GM12873 (cell line): Measurements from ENCODE around the gene FGD5.

Experiments
- CTCF ChIP-seq: IDR thresholded peaks from 2 replicates; pipeline ENCODE4 v1.5.1; 2012; ENCODE audit warnings: low read depth, mild to moderate bottlenecking, moderate library complexity, low read length, control low read depth; ENCODE audit not compliant: insufficient read depth; ENCODE audit errors: missing control alignments

FGD5 gene

GRCh38 chr3:14897266-14897665 lies 78.5 kb downstream of the FGD5 start:
- TF ChIP-seq CTCF: no peak

- TF ChIP-seq CTCF: peak; percentile 2
Measured at GRCh38 chr3:14898929-14899328, 80.2 kb downstream of the FGD5 start.

- no peak for TF ChIP-seq CTCF
Measured at GRCh38 chr3:14899993-14900618, 81.3 kb downstream of the FGD5 start.

GRCh38 chr3:14900881-14901873 lies 82.4 kb downstream of the FGD5 start:
- TF ChIP-seq CTCF: no peak

- TF ChIP-seq CTCF: no peak
Measured at GRCh38 chr3:14902719-14903118, 84.0 kb downstream of the FGD5 start.

- no peak for TF ChIP-seq CTCF
Measured at GRCh38 chr3:14905055-14905657, 86.4 kb downstream of the FGD5 start.
